Measurements from ENCODE around the gene TRUB2.

Gene TRUB2

DNA sequence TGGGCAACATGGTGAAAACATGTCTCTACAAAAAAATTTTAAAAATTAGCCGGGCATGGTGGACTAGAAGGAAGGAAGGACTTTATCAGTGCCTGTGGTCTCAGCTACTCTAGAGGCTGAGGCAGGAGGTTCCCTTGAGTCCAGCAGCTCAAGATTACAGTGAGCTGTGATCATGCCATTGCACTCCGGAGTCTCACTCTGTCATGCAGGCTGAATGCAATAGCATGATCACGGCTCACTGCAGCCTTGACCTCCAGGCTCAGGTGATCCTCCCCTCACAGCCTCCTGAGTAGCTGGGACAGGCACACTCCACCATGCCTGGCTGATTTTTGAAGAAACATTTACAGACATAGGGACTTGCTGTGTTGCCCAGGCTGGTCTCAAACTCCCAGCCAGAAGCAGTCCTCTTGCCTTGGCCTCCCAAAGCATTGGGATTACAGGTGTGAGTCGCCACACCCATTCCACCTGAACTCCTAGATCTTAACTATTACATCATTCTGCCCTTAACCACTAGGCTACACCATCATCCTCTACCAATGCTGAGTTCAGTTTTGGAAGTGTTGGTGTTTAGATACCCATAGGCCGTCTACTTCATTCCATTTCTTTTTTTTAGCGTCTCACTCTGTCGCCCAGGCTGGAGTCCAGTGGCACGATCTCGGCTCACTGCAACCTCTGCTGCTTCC, 46.9 kb upstream of the TRUB2 start:
- H3K4me1 ChIP-seq, result peaks cover 0 to 39% (median 25%) of the 10 kb centered on the region in 4 donors
- TF ChIP-seq, protein P1, sequence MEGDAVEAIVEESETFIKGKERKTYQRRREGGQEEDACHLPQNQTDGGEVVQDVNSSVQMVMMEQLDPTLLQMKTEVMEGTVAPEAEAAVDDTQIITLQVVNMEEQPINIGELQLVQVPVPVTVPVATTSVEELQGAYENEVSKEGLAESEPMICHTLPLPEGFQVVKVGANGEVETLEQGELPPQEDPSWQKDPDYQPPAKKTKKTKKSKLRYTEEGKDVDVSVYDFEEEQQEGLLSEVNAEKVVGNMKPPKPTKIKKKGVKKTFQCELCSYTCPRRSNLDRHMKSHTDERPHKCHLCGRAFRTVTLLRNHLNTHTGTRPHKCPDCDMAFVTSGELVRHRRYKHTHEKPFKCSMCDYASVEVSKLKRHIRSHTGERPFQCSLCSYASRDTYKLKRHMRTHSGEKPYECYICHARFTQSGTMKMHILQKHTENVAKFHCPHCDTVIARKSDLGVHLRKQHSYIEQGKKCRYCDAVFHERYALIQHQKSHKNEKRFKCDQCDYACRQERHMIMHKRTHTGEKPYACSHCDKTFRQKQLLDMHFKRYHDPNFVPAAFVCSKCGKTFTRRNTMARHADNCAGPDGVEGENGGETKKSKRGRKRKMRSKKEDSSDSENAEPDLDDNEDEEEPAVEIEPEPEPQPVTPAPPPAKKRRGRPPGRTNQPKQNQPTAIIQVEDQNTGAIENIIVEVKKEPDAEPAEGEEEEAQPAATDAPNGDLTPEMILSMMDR (IDR thresholded peaks at IDR 0.05), result no peak
- peaks cover 0 to 12% (median 6%) of the 10 kb centered on the region in 3 donors for H3K36me3 ChIP-seq
- no peak for DNase-seq
- H3K27ac ChIP-seq, result no peak overlapping the region
- H3K9me3 ChIP-seq, result no peaks in the 10 kb centered on the region
- peaks cover 0 to 5% of the 10 kb centered on the region in 2 donors for H3K27me3 ChIP-seq
- intact Hi-C loops (cut with DNase I; ENCODE audit: low total_unique reads), result no loop called here
- no peak overlapping the region for H3K4me3 ChIP-seq

DNA sequence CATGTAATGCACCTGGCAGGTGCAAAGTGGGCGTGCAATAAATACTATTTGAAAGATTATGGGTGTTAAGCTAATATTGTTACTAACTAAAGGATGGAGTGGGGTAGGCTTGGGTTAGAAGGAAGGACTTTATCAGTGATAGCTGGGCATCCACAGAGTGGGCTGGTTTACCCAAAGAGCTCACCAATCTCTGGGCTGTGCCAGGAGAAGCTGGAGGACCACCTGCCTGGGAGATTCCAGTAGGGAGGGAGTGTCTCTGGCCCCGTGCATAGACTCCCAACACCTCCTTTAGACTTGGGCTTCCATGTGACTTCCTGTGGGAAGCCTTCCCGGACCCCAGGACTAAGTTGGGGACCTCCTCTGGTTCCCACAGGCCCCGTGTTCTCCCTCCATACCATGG, 43.3 kb upstream of the TRUB2 start:
- TF ChIP-seq, protein P1 (IDR thresholded peaks at IDR 0.05), result no peak
- H3K9me3 ChIP-seq, result no peaks in the 10 kb centered on the region
- intact Hi-C loops (cut with DNase I; ENCODE audit: low total_unique reads), result no loop called here
- peaks cover 0 to 5% of the 10 kb centered on the region in 2 donors for H3K27me3 ChIP-seq
- peak overlapping the region in 1 of 2 donors; percentile 39 for H3K4me3 ChIP-seq
- DNase-seq, result no peak
- no peak overlapping the region for H3K27ac ChIP-seq
- no peaks in the 10 kb centered on the region for H3K36me3 ChIP-seq
- peaks cover 0 to 32% (median 25%) of the 10 kb centered on the region in 4 donors for H3K4me1 ChIP-seq

DNA sequence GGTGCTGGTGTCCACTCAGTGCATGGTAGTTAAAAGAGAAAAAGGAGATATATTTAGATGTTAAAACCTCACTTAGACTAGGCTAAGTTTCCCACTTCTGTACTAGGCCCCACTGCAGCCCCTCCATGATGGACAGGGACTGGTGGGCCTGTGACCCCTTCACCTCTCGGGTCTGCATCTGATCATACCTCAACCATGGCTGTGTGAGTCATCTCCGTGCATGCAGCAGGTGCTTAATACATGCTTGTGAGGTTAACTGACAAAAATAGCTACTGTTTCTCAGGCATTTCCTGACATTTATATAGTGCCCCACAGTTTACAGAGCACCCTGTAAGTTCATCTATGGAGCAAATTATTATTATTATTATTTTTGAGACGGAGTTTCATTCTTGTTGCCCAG, 40.5 kb upstream of the TRUB2 start:
- H3K9me3 ChIP-seq, result no peaks in the 10 kb centered on the region
- H3K4me1 ChIP-seq, result peaks cover 0 to 26% (median 18%) of the 10 kb centered on the region in 4 donors
- H3K27ac ChIP-seq, result peak overlapping the region in 1 of 2 donors; percentile 64
- peaks cover 0 to 7% (median 0%) of the 10 kb centered on the region in 3 donors for H3K36me3 ChIP-seq
- peaks cover 0 to 5% of the 10 kb centered on the region in 2 donors for H3K27me3 ChIP-seq
- H3K4me3 ChIP-seq, result no peak overlapping the region
- intact Hi-C loops (cut with DNase I; ENCODE audit: low total_unique reads), result loop anchor here (2.0 kb wide), 1 partner anchor 78 kb away; no protein-coding TSS in a partner anchor
- TF ChIP-seq, protein P1 (IDR thresholded peaks at IDR 0.05), result no peak
- no peak for DNase-seq

DNA sequence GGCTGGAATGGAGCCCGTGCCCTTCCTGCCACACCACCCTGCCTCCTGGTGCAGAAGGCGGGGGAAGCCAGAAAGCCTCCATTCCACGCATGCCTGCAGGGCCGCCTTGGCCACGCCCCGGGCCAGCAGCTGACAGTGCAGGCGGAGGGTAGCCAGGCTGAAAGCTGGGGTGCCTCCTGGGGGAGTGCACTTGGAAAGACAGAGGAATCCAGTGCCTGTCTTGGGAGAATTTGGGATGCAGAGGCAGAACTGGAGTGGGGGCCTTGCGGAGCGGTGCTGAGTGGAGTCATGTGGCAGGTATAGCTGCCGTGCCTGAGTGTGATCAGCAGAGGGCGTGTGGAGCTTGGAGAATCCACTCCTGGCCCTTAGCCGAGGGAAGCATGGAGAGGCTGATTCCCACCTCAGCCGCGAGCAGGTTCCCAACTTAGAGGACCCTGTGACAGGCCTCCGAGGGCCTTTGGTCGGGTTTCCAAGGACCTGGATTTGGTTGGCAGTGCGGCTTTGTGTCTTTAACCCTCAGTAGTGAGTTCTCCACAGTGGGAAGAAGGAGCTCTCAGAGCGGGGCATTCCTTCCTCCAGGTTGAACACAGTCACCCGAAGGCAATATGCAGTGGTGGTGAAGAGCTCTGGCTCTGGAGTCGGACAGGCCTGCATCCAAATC, 39.9 kb upstream of the TRUB2 start:
- peak overlapping the region; percentile 42 to 61 for H3K4me3 ChIP-seq
- intact Hi-C loops (cut with DNase I; ENCODE audit: low total_unique reads), result loop anchor here (2.0 kb wide), 1 partner anchor 79 kb away; no protein-coding TSS in a partner anchor

DNA sequence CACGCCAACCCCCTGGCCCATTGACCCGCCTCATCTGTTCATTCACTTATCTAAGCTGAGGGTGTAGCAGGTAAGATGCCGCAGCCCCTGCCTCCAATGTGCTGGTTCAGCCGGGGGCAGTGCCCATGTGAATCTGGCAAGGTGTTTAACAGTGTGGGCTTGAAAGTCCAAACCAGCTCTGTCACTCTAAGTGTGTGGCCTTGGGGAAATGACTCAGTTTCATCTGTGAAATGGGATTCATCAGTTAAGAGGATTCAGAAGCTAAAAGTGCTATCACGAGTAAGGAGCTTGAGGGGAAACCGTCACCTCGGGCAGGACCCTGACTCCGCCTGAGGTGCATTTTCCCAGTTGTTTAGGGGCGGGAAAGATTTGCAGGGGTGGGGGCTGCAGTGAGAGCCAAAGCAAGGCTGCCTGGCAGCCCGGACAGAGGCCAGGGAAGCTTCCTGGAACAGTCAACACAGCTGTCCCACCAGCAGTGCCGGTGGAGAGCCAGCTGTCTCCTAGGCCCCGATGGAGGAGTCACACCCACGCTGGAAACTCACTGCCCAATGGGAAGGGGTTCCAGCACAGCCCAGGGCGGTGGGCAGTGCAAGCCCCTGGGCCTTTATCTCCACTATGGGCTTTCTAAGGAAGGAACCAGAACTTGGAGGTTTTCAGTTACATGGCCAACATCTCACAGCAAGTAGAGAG, 39.2 kb upstream of the TRUB2 start:
- H3K9me3 ChIP-seq, result no peaks in the 10 kb centered on the region
- H3K4me3 ChIP-seq, result peak overlapping the region; percentile 42 to 61
- peaks cover 0 to 5% of the 10 kb centered on the region in 2 donors for H3K27me3 ChIP-seq
- H3K36me3 ChIP-seq, result peaks cover 0 to 20% (median 9%) of the 10 kb centered on the region in 3 donors
- H3K27ac ChIP-seq, result peak overlapping the region; percentile 59 to 64
- intact Hi-C loops (cut with DNase I; ENCODE audit: low total_unique reads), result no loop called here
- TF ChIP-seq, protein P1 (IDR thresholded peaks at IDR 0.05), result no peak
- DNase-seq, result no peak
- H3K4me1 ChIP-seq, result peaks cover 0 to 26% (median 18%) of the 10 kb centered on the region in 4 donors

More for the DNA sequence above, 39.9 kb upstream of the TRUB2 start:
- Histone ChIP-seq H3K9me3 (no peaks in the 10 kb centered on the region), H3K27ac (peak overlapping the region; percentile 59 to 64), H3K27me3 (peaks cover 0 to 5% of the 10 kb centered on the region in 2 donors), H3K36me3 (peaks cover 0 to 14% (median 5%) of the 10 kb centered on the region in 3 donors), H3K4me1 (peaks cover 0 to 26% (median 18%) of the 10 kb centered on the region in 4 donors)
- TF ChIP-seq, protein P1 (IDR thresholded peaks at IDR 0.05), result peak; percentile 82 to 83
- DNase-seq, result peak; percentile 89 to 91

Data from tibial artery (tissue), 4 donors.